Keratinocyte (primary cell): ENCODE measurements around the gene TRIM27.

Source experiments
- CTCF ChIP-seq, 3 experiments: IDR thresholded peaks in 1 of 3; conservative IDR thresholded peaks in 1 of 3; optimal IDR thresholded peaks in 1 of 3; 2 replicates in 2 of 3; 3 replicates in 1 of 3; pipeline versions ENCODE3 to v1.5.1; 2011; ENCODE audit warnings: low read length in 3 of 3, mild to moderate bottlenecking in 3 of 3, moderate library complexity in 2 of 3, control low read depth in 1 of 3, inconsistent platforms in 1 of 3; ENCODE audit not compliant: insufficient read depth in 2 of 3; ENCODE audit errors: extremely low read depth in 1 of 3
- EZH2 ChIP-seq: IDR thresholded peaks from one replicate; pipeline ENCODE4 v1.6.1; 2012; ENCODE audit warnings: inconsistent platforms, mild to moderate bottlenecking, low read length, moderate library complexity

- TF ChIP-seq CTCF (optimal IDR thresholded peaks at IDR 0.05 in 1 of 3, IDR thresholded peaks at IDR 0.05 in 1 of 3, conservative IDR thresholded peaks at IDR 0.05 in 1 of 3; ENCODE audit: extremely low read depth in 1 of 3, insufficient read depth in 2 of 3, low read length in 3 of 3) (no peak), EZH2 (no peak)
Observed at GRCh38 chr6:28906669-28907068, 17.1 kb downstream of the TRIM27 start.
